HG02571 (cell line): Measurements from ENCODE around the gene SYNJ2BP.
"Not testable (repeated sequence)": the region's sequence is repeated elsewhere in the genome, so short reads cannot be mapped to it uniquely, and the experiment has no call there.

Source experiments
- ATAC-seq: cut with Tn5 transposase; IDR thresholded peaks from one replicate; pipeline ENCODE4 v1.9.1; 2021; ENCODE audit warnings: mild to moderate bottlenecking, moderate library complexity; ENCODE audit not compliant: unreplicated experiment

The SYNJ2BP gene

GRCh38 chr14:70416725-70417349 lies at the start of gene SYNJ2BP:
Gene SYNJ2BP (minus strand): TSS chr14:70417090. CDS start chr14:70416963, 127 bp downstream.
- ATAC-seq, result peak; percentile 53

DNA sequence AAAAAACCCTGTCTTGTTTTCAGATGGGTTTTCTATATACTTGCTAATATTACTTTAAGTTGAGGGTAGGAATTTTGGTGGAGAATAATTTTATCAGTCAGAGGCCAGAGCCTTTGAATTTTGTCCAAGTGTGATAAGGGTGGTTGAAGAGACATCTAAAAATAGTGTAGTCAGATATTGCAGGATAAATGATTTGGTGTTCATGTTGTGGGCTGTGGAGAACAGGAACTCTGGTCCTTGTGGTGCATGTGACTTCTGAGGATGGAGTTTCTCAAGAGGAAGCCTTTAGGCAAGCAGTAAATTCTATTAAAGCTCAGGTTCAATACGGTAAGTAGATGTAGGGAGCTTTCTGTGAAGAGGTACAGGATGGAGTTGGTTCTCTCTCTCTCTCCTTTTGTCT lies 37.8 kb upstream of the SYNJ2BP start:
- no peak for ATAC-seq

GRCh38 chr14:70451874-70452273 lies 35.0 kb upstream of the SYNJ2BP start, which contains the start of gene ADAM21:
Gene ADAM21 (plus strand): TSS chr14:70452174. CDS start chr14:70457500, 5,326 bp downstream.
- no peak for ATAC-seq

DNA sequence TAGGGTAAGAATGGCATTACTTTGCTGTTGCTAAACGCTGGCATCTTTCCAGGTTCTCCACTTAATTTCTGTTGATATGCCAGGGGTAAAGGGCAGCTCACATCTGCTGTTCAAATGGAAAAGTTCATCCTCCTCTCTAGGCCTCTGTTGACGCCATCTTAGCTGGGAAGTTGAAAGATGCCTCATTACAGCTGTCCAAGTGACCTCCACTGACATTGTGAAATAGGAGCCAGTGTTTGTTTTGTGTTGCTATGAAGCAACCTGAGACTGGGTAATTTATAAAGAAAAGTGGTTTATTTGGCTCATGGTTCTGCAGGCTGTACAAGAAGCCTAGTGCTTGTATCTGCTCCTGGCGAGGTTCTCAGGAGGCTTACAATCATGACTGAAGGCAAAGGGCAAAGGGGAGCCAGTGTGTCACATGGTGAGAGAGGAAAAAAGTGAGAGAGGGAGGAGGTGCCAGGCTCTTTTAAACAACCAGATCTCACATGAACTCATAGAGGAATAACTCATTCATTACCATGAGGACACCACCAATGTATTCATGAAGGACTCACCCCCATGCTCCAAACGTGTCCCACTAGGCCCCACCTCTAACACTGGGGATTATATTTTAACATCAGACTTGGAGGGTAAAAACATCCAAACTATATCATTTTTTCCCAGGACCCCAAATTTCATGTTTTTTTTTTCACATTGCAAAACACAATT lies 31.9 kb upstream of the SYNJ2BP start:
- no peak for ATAC-seq

DNA sequence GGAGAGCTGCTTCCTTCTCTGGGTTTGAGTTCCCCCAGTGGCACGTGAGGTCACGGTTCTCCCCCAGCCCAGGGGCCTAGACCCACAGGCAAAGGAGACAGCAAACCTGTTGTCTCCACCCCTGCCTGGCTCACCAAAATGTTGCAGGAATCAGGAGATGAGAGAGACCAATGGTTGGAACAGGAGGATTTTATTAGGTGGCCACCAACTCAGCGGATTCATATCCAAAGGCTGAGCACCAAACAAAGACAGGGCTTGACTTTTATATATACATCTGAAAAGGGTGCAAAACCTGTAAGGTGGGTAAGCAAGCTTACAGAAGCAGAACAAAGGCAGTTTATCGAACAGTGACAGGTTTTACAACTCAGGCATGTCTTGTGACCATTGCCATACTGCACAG lies 25.9 kb upstream of the SYNJ2BP start:
- no peak for ATAC-seq

GRCh38 chr14:70441641-70442040 lies 24.8 kb upstream of the SYNJ2BP start:
- ATAC-seq, result no peak

DNA sequence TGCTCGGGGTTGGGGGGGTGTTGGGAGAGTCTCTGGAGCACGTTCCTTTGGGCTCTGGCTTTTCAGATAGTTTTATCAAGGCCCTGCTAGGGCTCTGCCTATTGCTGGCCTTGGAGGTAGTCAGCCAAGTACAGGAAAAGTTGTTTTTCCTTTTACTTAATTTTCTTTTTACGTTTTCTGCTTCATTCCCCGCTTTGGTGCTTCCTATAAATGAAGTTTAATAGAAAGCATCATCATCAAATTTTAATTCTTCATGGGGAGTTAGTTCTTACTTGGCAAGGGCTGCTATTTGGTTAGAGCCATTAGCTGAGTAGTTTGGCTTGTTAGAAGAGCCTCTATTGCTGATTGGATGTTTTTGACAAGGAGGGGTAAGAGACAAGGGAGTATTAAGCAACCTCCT lies 20.0 kb upstream of the SYNJ2BP start:
- ATAC-seq, result no peak

DNA sequence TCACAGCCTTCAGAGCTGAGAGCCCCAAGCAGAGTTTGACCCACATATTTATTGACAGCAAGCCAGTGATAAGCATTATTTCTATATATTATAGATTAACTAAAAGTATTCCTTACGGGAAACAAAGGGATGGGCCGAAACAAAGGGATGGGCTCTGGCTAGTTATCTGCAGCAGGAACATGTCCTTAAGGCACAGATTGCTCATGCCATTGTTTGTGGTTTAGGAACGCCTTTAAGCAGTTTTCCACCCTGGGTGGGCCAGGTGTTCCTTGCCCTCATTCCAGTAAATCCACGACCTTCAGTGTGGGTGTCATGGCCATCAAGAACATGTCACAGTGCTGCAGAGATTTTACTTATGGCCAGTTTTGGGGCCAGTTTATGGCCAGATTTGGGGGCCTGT lies 9.7 kb upstream of the SYNJ2BP start:
- not testable (repeated sequence) for ATAC-seq

DNA sequence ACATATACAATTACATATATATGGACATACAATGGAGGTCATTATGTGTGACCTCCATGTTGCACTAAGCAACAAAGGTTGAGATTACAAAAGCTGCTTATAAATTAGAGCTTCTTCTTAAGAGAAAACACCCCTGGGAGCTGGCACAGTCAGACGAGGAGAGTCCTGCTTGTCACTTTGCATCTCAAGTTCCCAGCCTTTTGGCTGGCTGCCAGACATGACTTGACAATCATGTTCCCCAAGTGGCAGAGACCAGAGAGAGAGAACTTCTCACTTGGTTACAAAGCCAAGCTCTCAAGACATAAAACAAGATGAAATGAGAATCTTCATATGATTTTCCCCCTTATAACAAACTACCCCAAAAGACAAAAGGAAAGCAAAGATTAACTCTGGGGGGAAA lies 8.5 kb upstream of the SYNJ2BP start:
- ATAC-seq, result no peak

- no peak for ATAC-seq
Observed at GRCh38 chr14:70422538-70422937, 5.6 kb upstream of the SYNJ2BP start.

DNA sequence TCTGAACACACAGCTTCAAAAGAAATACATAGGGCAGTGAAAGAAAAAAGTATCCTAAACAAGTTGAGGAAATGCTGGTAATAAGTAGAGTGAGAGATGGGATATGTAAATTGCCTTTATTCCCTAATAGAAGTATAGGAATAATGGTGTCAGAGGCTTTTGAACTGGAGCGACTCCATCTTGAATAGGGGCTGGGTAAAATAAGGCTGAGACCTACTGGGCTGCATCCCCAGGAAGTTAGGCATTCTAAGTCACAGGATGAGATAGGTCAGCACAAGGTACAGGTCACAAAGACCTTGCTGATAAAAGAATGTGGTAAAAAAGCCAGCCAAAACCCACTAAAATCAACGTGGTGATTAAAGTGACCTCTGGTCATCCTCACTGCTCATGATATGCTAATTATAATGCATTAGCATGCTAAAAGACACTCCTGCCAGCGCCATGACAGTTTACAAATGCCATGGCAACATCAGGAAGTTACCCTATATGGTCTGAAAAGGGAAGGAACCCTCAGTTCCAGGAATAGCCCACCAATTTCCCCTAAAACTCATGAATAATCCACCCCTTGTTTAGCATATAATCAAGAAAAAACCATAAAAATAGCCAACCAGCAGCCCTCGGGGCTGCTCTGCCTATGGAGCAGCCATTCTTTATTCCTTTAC lies 2.5 kb upstream of the SYNJ2BP start:
- not testable (repeated sequence) for ATAC-seq

GRCh38 chr14:70416338-70416724 lies 559 bp downstream of the SYNJ2BP start:
- no peak for ATAC-seq

GRCh38 chr14:70415788-70416187 lies 1.1 kb downstream of the SYNJ2BP start:
- ATAC-seq, result no peak

DNA sequence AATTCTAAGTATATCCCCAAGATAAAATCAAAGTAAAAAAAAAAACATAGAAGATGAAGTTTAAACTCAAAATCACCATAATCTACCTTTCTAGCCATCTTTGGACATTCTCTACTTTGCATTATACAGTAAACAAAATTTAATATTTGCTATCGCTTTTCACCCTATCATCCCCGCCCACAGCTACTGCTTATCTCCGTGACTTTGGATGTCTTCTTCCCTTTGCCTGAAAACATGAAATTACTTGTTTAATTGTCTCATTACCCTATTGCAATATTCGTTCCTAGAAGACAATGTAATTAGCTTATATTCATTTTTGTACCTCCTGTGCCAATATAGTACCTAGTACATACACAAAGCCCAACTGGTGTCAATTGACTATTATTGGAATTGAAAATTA lies 9.3 kb downstream of the SYNJ2BP start:
- ATAC-seq, result no peak

- not testable (repeated sequence) for ATAC-seq
Observed at GRCh38 chr14:70406216-70406615, 10.7 kb downstream of the SYNJ2BP start.

GRCh38 chr14:70403335-70403734 lies 13.6 kb downstream of the SYNJ2BP start:
- not testable (repeated sequence) for ATAC-seq

GRCh38 chr14:70401643-70402042 lies 15.2 kb downstream of the SYNJ2BP start:
- ATAC-seq, result no peak

GRCh38 chr14:70398706-70399431 lies 18.0 kb downstream of the SYNJ2BP start:
- no peak for ATAC-seq

DNA sequence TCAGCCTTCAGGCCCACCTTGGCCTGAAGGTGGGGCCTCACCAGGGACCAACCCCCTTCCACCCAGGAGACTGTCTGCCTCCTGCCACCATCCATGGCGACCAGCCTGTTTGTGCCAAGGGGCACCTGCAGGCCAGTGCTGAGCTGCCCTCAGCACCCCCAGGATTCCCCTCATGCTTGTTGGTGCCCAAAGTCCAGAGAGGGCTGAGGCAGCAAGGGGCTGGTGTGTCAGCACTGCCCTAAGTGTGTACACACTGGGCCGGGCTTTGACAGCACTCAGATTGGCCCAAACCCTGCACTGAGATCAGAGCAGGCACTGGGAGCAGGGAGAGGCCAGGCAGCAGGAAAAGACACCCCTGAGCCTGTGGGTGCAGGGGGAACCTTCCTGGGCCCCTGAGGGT lies 18.6 kb downstream of the SYNJ2BP start:
- ATAC-seq, result no peak

DNA sequence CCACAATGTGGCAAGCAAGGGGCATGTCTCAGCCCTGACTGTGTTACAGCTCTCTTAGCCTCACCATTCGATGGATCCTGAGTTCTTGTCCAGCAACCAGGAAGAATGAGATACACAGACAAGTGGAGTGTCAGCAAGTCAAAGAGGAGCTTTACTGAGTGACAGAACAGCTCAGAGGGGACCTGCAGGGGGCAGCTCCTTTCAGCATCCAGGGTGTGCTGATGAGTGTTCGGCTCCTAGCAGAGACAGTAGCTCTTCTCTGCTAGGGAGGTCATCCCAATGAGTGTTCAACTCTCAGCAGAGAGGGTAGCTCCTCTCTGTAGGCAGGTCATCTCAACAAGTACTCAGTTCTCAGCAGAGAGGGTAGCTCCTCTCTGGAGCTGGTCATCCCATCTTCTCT lies 19.1 kb downstream of the SYNJ2BP start:
- no peak for ATAC-seq

GRCh38 chr14:70394674-70395306 lies 22.1 kb downstream of the SYNJ2BP start:
- no peak for ATAC-seq
